HG03469 (cell line): Measurements from ENCODE around the gene ZNF609.

Source experiments
- ATAC-seq: cut with Tn5 transposase; IDR thresholded peaks from one replicate; pipeline ENCODE4 v1.9.1; 2021; ENCODE audit warnings: mild to moderate bottlenecking, moderate library complexity, moderate number of reproducible peaks; ENCODE audit not compliant: unreplicated experiment

ZNF609 gene

DNA sequence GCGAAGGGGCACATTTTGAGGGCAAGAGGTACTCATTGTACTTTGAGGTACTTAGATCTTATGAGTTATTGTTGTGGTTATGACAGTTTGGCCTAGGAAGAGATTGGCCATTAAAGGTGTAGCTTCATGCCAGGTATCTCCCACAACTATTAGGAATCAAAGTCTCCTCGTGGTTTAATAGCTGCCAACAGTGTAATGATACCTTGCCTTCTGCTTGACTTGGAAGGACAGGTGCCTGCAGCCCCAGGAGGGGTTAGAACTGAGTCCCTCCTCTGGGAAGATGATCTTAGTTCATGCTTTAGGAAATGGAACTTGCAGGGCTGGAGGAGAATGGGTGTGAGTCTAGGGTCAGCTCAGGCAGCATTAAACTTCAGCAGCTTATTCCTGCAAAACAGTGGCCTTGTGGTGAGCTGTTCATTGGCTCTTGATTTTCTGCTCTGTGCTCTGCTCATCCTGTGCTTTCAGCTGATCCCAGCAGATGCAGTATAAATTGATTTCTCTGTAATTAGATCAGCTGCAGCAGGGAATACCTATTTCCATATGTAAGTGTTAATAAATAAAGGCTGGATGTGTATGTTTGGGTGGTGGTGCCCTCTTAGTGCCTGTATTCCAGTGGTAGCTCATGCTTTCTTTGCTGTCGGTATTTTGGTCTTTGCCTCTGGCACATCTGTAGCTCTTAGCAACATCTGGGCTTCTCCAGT is 40.5 kb downstream of the ZNF609 start:
- no peak for ATAC-seq

DNA sequence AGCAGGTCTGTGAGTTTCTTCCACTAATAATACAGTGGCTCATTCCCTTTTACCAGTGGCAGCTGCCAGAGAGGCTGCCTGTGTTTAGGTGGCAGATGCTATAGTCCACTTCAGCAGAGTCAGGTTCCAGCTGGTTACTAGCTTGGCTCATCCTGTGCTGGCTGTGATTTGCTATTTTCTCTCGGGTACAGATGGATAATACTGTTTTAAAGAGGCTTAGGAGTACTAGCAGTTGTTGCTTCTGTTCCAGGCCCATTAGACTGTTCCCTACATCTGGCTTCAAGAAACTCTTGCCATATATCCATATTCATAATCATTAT is 41.0 kb downstream of the ZNF609 start:
- ATAC-seq, result no peak

DNA sequence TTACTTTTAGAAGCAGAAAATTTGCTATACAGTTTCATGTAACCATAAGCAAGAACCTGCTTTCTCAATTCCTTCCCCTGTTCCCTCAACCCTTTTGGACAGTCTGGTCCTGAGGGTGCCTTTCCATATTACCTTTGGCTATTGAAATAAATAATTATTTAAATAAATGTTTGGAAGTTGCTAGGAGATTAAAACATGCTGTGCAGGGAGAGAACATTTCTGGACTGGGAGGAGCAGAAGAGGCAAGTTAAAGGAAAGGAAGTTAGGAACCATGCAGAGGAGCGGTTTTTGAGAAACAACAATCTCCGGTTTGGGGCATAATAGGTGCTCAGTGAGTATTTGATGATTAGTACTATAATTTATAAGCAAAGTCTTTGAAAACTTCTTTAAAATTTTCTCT is 41.8 kb downstream of the ZNF609 start:
- no peak for ATAC-seq

DNA sequence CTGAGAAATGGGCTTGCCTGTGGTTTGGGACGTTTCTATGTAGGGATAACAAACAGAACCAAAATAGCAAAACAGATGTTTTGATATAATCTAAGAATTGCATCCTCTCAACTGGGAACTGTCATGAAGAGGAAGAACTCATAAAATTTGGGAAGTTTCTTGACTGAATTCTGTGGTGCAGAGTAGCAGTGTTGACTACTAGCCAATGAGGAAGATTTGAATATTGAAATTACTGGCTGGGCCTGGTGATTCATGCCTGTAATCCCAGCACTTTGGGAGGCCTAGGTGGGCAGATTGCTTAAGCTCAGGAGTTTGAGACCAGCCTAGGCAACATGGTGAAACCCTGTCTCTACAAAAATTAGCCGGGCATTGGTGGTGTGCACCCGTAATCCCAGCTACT is 42.2 kb downstream of the ZNF609 start:
- no peak for ATAC-seq

DNA sequence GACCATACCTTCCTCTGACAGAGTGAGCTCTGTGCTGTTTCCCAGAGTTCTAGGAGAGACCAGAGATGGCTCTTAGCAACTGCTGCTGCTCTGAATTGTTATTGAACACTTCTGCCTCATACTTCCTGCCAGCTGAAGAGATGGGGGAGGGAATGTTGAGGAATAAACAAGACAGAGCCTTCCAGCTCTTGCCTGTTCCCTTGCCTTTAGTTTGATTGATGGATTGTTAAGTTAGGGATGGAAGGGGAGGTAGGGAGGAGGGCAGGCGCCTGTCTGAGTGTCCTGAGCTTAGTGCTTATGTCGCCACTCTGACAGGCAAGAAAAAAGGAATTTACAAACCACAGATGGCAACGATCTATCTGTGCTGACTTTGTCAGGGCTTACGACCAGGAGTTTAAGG is 42.8 kb downstream of the ZNF609 start:
- no peak for ATAC-seq

DNA sequence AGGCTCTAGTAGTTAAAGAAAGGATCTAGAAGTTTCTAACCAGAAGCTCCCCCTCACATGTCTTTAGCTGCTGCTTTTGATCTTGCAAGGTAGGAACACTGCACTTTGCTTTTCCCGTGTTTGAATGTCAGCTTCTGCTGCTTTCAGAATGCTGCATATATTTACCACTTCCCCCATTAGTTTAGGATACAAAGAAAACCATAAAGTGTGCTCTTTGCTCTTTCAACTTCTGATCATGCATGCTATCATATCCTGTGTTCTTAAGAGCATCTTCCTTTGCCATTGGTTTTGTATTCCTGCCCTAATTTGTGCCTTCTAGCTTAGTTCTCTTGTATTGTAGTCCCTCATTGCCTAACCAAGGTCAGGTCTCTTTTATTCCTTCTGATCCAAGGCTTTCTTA is 43.3 kb downstream of the ZNF609 start:
- no peak for ATAC-seq

DNA sequence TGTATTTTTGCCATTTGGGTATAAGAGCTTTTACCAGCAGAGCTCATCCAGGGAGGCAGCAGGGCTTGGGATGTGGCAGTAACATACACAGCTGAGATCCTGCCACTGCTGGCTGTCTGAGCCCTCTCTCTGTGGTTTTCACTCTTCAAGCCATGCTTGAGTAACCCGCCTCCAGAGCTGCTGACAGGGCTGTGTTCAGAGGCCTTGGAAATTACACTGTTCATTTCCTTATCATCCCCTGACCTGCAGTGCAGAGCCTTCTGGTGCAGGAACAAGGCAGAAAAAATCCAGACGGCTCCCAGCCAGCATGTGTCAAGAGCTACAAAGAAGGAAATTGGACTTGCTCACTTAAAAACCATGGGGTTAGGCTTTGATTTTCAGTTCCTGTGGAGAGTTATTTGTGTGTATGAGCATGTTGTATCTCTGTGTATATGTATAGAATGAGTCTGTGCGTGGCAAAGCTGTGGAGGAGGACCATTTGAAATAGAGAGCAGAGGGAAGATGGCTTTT is 47.0 kb downstream of the ZNF609 start:
- no peak for ATAC-seq

DNA sequence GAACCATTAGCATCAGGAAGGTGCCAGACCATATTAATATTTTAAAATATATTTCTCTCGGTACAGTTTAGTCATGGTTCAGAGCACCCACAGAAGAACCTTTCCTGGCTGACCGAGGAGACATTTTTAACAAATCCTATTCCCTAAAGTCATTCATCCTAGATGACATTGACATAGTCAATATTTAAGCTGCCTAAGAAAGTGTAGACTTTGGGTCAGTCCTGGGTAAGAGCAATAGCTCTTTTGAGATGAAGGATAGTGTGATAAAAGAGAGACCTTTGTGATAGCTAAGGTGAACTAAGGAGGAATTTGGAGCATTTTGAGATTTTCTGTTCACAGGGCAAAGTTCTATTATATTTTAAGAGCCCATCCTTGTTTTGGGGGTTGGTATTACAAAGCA is 47.5 kb downstream of the ZNF609 start:
- ATAC-seq, result no peak

DNA sequence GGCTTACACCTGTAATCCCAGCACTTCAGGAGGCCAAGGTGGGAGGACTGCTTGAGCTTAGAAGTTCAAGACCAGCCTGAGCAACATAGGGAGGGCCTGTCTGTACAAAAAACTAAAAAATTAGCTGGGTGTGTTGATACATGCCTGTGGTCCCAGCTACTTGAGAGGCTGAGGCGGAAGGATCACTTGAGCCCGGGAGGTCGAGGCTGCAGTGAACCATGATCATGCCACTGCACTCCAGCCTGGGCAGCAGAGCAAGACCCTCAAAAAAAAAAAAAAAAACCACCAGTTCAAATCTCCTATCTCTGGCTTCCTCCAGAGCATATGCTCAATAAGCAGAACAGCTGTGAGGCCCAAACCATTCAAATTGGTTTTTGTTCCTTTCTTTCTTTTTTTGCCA is 53.4 kb downstream of the ZNF609 start:
- ATAC-seq, result no peak

DNA sequence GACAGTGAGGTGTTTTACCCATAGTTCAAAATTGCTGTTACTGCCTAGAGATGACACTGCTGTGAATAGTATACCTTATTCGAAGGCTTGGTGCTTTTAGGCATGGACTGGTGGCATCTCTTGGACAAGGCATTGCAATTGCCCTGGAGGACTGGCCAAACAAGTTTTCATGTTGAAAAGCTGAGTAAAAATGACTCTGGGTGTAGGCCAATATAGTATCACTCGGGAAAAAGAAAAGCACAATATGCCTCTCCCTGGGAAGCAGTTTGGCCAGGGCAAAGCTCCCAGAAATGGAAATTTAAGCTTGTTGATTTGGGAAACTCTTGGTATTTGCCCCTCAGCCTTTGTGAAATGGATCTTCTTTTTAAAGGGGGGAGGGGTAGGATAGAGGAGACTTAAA is 54.8 kb downstream of the ZNF609 start:
- ATAC-seq, result no peak

DNA sequence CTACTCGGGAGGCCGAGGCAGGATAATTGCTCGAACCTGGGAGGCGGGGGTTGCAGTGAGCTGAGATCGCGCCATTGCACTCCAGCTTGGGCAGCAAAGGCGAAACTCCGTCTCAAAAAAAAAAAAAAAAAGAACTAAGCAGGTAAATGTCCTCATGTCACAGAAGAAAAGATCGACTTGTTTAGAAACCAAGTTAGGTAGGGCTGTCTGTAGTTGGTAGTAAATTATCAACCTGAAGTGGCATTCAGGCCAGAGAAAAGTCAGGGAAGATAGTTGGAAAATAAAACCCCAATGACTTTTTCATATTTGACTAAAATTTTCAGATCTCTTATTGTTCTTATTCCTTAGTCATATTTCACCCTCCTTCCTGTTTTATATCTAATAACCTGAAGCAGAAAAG is 55.4 kb downstream of the ZNF609 start:
- ATAC-seq, result no peak

DNA sequence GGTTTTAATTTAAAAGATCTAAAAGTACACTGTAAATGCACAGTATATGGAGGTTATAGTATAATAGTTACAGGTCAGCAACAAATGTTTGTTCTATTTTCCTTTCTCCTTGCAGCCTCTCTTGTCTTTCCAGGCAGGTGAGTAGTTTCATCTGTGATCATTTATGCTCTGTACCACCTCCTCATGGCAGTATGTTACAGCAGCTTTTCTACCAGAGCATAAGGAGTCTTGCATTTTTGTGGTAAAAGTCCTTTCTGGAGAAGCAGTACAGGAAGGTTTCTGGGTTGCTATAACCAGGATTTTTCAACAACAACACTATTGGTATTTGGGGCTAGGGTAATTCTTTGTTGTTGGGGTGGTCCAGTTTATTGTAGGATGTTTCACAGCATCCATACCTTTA is 59.5 kb downstream of the ZNF609 start:
- ATAC-seq, result no peak

DNA sequence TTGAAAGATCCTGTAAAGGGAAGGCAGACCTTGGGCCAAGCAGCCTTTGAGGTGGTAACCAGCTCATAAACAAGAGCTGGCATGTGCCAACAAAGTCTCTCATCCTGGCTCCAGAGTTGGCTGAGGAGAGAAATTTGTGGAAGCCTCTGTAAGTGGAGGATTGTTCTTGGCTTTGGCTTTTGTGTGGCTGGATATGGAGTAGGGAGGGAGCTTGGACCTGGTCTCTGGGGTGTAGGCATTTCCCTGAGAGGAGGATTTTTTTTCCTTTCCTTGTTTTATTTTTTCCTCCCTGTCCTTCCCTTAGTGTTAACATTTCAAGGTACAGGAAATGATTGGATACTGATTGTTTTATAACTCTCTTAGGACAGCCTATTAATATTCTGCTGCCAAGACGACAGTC is 60.8 kb downstream of the ZNF609 start:
- no peak for ATAC-seq

DNA sequence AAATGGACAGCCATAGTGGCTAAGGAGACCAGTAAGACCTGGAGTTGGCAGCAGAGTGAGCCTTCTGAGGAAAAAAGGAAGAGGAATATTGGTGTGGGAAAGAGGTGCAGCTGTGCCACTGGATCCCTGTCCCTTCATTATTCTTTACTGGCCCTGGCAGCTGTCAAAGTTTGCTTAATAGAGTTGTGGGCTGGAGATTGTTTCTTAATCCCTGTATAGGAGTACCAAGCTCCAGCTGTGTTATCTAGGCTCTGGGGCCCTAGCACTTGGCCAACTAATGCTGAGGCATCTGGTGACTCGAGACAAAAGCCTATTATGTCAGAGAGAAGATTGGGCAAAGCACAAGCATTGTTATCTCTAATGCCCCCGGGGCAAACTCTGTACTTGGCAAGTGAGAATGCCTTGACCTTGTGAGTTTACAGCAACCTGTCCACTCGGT is 61.4 kb downstream of the ZNF609 start:
- no peak for ATAC-seq

DNA sequence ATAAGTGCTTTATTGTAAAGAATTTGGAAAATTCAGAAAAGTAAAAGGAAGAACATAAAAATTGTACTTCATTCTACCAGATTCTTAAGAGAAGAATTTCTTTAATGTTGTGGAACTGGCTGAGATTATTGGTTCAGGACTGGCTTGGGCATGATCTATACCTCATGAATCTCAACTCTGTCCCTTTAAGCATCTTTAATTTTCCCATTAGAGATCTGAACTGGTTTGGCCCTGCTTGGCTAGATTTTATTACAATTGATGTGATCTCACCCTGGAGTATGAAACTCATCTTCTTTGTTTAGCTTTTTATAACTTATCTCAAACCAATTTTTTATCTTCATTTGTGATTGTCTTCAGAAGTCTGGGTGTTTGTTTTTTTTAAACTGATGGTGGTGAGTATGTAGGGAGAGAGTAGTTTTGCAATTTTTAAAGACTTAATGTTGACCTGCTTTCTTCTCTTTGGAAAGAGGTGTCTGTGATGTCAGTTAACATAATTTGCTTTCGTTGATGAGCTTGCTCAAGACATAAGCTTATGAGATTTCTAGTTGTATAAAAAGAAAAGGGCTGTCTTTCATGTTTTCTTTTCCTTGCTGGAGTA is 61.9 kb downstream of the ZNF609 start:
- ATAC-seq, result no peak

DNA sequence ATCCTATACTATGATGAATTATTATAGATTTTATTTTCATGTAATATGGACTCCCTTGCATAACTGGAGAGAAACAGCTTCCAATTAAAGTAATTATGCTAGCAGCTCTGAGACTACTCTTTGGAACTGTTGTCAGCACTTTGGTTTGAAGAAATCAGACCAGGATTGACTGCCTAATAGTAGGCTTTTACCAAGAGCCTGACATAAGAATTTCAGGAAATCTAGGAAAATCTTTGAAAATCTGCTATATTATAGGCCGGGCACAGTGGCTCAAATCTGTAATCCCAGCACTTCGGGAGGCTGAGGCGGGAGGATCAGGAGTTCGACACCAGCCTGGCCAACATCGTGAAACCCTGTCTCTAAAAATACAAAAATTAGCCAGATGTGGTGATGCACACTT is 62.9 kb downstream of the ZNF609 start:
- no peak for ATAC-seq

DNA sequence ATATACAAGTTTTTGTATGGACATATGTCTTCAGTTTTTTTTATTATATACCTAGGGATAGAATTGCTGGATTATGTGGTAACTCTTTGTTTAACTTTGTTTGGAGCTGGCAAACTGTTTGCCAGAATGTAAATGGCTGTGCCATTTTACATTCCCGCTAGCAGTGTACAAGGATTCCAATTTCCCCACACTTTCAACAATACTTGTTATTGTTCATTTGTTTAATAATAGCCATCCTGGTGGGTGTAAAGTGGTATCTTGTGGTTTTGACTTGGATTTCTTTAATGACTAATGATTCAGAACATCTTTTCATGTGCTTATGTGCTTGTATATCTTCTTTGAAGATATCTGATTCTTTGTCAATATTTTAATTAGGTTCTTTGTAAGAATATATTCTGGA is 64.4 kb downstream of the ZNF609 start:
- ATAC-seq, result no peak

DNA sequence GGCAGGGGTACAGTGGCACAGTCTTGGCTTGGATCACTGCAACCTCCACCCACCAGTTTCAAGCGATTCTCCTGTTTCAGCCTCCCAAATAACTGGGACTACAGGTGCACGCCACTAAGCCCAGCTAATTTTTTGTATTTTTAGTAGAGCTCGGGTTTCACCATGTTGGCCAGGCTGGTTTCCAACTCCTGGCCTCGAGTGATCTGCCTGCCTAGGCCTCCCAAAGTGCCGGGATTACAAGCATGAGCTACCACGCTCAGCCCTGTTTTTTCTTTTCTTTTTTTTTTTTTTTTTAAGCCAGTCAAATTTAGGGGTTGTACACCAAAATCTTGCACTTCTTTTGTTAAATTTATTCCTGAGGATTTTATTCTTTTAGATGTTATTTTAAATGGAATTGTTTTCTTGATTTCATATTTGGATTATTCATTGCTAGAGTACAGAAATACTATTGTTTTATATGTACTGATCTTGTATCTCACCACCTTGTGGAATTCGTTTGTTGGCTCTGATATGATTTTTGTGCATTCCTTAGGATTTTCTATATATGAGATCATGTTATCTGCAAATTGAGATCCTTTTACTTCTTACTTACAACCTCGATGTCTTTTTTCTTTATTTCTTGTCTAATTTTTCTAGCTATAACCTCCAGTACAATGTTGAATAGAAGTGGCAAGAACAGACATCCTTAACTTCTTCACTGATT is 65.6 kb downstream of the ZNF609 start:
- ATAC-seq, result no peak

DNA sequence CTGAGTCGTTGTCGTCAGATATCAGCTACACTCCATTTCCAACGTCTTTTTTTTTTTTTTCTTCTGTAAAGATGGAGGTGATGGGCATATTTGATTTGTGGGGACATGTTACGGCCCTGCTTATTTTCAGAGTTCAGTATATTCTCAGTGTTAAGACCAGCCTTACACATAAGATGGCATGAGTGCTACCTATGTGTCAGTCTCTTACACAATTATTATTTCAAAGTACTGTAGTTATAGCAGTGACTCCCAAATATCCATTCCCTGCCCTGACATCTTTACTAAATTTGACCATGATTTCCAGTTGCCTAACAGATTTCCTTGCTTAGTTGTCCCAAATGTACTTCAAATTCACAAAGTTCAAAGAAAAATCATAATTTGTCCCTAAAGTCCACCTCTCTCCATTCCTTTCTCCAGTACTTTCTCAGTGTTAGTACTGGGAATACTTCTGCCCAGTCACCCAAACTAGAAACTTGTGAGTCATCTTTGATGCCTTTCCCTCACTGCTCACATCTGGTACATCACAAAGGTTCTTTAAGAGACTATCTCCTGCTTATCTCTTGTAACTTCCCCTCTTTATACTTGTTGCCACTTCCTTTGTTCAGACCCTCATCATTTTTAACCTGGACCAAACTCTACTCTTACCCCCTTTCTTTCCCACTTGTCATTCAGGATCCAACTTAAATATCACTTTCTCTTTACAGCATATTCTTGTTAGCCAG is 67.0 kb downstream of the ZNF609 start:
- ATAC-seq, result no peak

DNA sequence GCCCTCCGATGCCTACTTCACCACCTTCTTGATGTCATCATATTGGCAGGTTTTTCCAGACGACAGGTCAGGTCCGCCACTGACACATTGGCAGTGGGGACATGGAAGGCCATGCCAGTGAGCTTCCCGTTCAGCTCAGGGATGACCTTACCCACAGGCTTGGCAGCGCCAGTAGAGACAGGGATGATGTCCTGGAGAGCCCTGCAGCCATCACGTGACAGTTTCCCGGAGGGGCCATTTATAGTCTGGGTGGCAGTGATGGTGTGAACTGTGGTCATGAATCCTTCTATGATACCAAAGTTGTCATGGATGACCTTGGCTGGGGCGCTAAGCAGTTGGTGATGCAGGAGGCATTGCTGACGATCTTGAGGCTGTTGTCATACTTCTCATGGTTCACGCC is 68.5 kb downstream of the ZNF609 start:
- ATAC-seq, result no peak

DNA sequence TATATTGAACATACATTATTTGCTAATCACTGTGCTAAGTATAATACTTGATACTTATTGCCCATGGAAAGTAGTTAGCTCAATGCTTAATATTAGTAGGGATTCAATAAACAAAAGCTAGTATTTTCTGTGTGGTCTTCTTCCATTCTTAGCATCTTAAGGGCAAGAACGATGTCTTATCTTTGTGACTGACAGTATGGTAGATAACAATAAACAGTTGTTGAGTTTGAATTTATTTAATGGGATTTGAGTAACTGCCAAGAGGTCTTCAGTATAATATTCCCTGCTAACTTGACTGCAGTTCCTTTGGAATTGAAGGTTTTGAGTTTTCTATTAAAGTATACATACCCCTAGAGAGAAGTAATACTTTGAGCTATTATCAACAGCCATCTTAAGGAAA is 70.1 kb downstream of the ZNF609 start:
- ATAC-seq, result no peak

DNA sequence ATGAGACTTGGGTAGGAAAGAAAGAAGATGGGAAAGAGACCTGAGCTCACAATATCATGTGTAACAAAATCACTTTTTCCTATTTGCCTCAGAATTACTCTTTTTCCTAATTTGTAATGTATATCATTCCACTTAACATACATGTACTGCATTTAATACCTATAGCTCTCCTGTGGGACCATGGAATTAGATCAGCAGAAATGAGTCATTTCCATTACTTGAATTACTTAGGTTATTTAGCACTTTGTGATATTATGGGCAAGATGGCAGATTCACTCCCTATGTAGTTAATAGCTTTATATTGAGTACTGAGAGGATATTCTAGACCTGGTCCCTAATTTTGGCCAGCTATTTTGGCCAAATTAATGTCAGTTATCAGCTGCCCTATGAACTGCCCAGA is 70.5 kb downstream of the ZNF609 start:
- ATAC-seq, result no peak
